ENCODE results near the gene SLC1A2. TPM values are rescaled to one million over a fixed set of nuclear protein-coding genes. Genes with fewer than 3 reads are reported as not detected.

Gene SLC1A2
- total and polyA plus RNA-seq, 11 donors, result 0.80 to 23.5 (median 5.2) TPM

GRCh38 chr11:35276396-35277145 is 142.8 kb downstream of the SLC1A2 start:
- peaks cover 0 to 30% (median 17%) of the 10 kb centered on the region in 12 donors for H3K4me1 ChIP-seq
- H3K27me3 ChIP-seq, result no peaks in the 10 kb centered on the region
- H3K9me3 ChIP-seq, result no peaks in the 10 kb centered on the region
- H3K36me3 ChIP-seq, result no peaks in the 10 kb centered on the region
- DNase-seq, result no peak
- no peak overlapping the region for H3K4me3 ChIP-seq
- H3K27ac ChIP-seq, result no peak overlapping the region
- TF ChIP-seq CTCF (IDR thresholded peaks at IDR 0.05) (no peak), POLR2A (IDR thresholded peaks at IDR 0.05) (no peak)
- no peak for ATAC-seq
- WGBS, 4 donors, result 94 to 98% (median 97%) methylated on average over 2 of the region's 2 CpGs
- intact Hi-C loops (cut with DNase I), result loop anchor here in 1 of 10 donors (10.0 kb wide), 1 partner anchor 108 kb away; no protein-coding TSS in a partner anchor

DNA sequence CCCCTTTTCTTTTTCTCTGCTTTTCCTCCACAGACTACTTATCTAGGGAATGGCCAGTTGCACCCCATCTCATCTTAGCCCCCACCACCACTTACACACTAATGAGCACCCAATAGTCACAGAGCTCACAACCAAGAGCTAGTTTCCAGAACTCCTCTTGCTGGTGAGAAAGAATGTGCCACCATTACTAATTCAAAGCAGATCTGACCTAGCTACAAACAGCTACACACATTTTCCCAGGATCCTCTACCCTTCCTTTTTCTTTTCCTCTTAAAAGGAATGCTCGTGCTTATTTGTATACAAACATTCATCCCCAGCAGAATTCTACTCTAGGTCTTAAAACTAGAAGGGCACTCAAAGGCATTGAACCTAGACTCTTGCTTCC is 143.6 kb downstream of the SLC1A2 start:
- 79 to 86% (median 81%) methylated on average over 1 of the region's 1 CpG for WGBS, 4 donors

GRCh38 chr11:35274909-35275785 is 144.2 kb downstream of the SLC1A2 start:
- Histone ChIP-seq H3K36me3 (no peaks in the 10 kb centered on the region), H3K9me3 (no peaks in the 10 kb centered on the region), H3K4me3 (no peak overlapping the region), H3K4me1 (peaks cover 0 to 28% (median 7%) of the 10 kb centered on the region in 12 donors), H3K27ac (peak overlapping the region in 1 of 12 donors; percentile 44), H3K27me3 (no peaks in the 10 kb centered on the region)
- peak in 1 of 12 donors; percentile 20 for TF ChIP-seq CTCF (IDR thresholded peaks at IDR 0.05)
- no peak for TF ChIP-seq POLR2A (IDR thresholded peaks at IDR 0.05)
- ATAC-seq, result peak in 3 of 4 donors; percentile 50 to 73 (median 64)
- DNase-seq, result peak in 4 of 5 donors; percentile 22 to 51 (median 34)
- 62 to 69% (median 67%) methylated on average over 6 of the region's 6 CpGs for WGBS, 4 donors
- intact Hi-C loops (cut with DNase I), result loop anchor here in 1 of 10 donors (10.0 kb wide), 1 partner anchor 110 kb away; no protein-coding TSS in a partner anchor

More for the DNA sequence above, 143.6 kb downstream of the SLC1A2 start:
- ATAC-seq (peak in 1 of 4 donors; percentile 20), DNase-seq (no peak)
- Histone ChIP-seq H3K4me3 (no peak overlapping the region), H3K9me3 (no peaks in the 10 kb centered on the region), H3K36me3 (no peaks in the 10 kb centered on the region), H3K27me3 (no peaks in the 10 kb centered on the region), H3K4me1 (peaks cover 0 to 28% (median 10%) of the 10 kb centered on the region in 12 donors), H3K27ac (peak overlapping the region in 1 of 12 donors; percentile 44)
- no peak for TF ChIP-seq CTCF (IDR thresholded peaks at IDR 0.05)
- TF ChIP-seq POLR2A (IDR thresholded peaks at IDR 0.05), result no peak
- intact Hi-C loops (cut with DNase I), result loop anchor here in 1 of 10 donors (10.0 kb wide), 1 partner anchor 109 kb away; no protein-coding TSS in a partner anchor

Measured in heart left ventricle (tissue), 16 donors.